GM23338 (cell line): Measurements from ENCODE around the gene GLRA2. TPM values are rescaled to one million over a fixed set of nuclear protein-coding genes. Genes with fewer than 3 reads are reported as not detected.

Source experiments
- ATAC-seq: fragments of 200-7000 bp; cut with Tn5 transposase; 3 replicates; pipeline ENCODE4 v1.9.1; 2020
- DNase-seq: peaks from one replicate; pipeline ENCODE4 v3.0.0-alpha.2; 2015; ENCODE audit warnings: low spot score
- H2AFZ ChIP-seq: fragments of 200-600 bp; sonication (generic); 2 replicates; pipeline ENCODE4 v1.8.0; 2016; ENCODE audit warnings: antibody characterized with exemption, mild to moderate bottlenecking, moderate library complexity
- H3F3A ChIP-seq: fragments of 200-600 bp; sonication (generic); replicated peaks from 2 replicates; pipeline ENCODE4 v1.8.0; 2017; ENCODE audit warnings: antibody characterized with exemption, mixed run types, low read depth
- H3K27ac ChIP-seq: fragments of 200-600 bp; sonication (generic); 2 replicates; pipeline ENCODE4 v1.6.1; 2016; ENCODE audit warnings: low read depth
- H3K27me3 ChIP-seq: fragments of 200-600 bp; sonication (generic); 2 replicates; pipeline ENCODE4 v1.8.0; 2016; ENCODE audit warnings: mild to moderate bottlenecking, mixed run types, moderate library complexity; ENCODE audit not compliant: insufficient read depth
- H3K36me3 ChIP-seq: fragments of 200-600 bp; sonication (generic); 2 replicates; pipeline ENCODE4 v1.8.0; 2016; ENCODE audit warnings: mild to moderate bottlenecking; ENCODE audit not compliant: insufficient read depth
- H3K4me1 ChIP-seq: fragments of 200-600 bp; sonication (generic); 2 replicates; pipeline ENCODE4 v1.8.0; 2016; ENCODE audit warnings: mild to moderate bottlenecking, moderate library complexity; ENCODE audit not compliant: insufficient read depth
- H3K4me2 ChIP-seq: fragments of 200-600 bp; sonication (generic); 2 replicates; pipeline ENCODE4 v1.7.1; 2017; ENCODE audit warnings: mixed run types
- H3K4me3 ChIP-seq: fragments of 200-600 bp; sonication (generic); 2 replicates; pipeline ENCODE4 v1.6.1; 2016; ENCODE audit warnings: mixed run types
- H3K79me2 ChIP-seq: fragments of 200-600 bp; sonication (generic); replicated peaks from 2 replicates; pipeline ENCODE4 v1.8.0; 2017; ENCODE audit warnings: mild to moderate bottlenecking; ENCODE audit not compliant: insufficient read depth
- H3K9me2 ChIP-seq: fragments of 200-600 bp; sonication (generic); 2 replicates; pipeline ENCODE4 v1.8.0; 2017; ENCODE audit not compliant: insufficient read depth
- H4K20me1 ChIP-seq: fragments of 200-600 bp; sonication (generic); replicated peaks from 2 replicates; pipeline ENCODE4 v1.8.0; 2017; ENCODE audit warnings: mild to moderate bottlenecking; ENCODE audit not compliant: insufficient read depth
- H3K27ac Mint-ChIP-seq: 2 replicates; pipeline ENCODE4 v1.8.0; 2020; ENCODE audit warnings: inconsistent platforms, mild to moderate bottlenecking, moderate library complexity, mixed read lengths
- H3K27me3 Mint-ChIP-seq: 3 replicates; pipeline ENCODE4 v1.8.0; 2022; ENCODE audit warnings: low read depth, mild to moderate bottlenecking, moderate library complexity, mixed read lengths, inconsistent platforms; ENCODE audit not compliant: insufficient read depth, poor library complexity
- H3K36me3 Mint-ChIP-seq: 3 replicates; pipeline ENCODE4 v1.8.0; 2021; ENCODE audit warnings: low read depth, mild to moderate bottlenecking, inconsistent platforms, moderate library complexity, mixed read lengths
- H3K4me1 Mint-ChIP-seq: 3 replicates; pipeline ENCODE4 v1.8.0; 2020; ENCODE audit warnings: mild to moderate bottlenecking, inconsistent platforms, mixed read lengths
- H3K4me3 Mint-ChIP-seq: 3 replicates; pipeline ENCODE4 v1.8.0; 2021; ENCODE audit warnings: moderate library complexity, mild to moderate bottlenecking, inconsistent platforms, mixed read lengths
- H3K9me3 Mint-ChIP-seq: 3 replicates; pipeline ENCODE4 v1.8.0; 2020; ENCODE audit warnings: moderate library complexity, mild to moderate bottlenecking, inconsistent platforms, mixed read lengths
- NANOG ChIP-seq: IDR thresholded peaks from 2 replicates; pipeline ENCODE4 v1.6.1; 2016; ENCODE audit warnings: antibody characterized with exemption, borderline replicate concordance
- STAT1 ChIP-seq: IDR thresholded peaks from one replicate; pipeline ENCODE4 v1.6.1; 2016; ENCODE audit warnings: antibody characterized with exemption; ENCODE audit not compliant: unreplicated experiment
- ZNF114 ChIP-seq: fragments of 250-450 bp; sonication (Bioruptor Pico); IDR thresholded peaks from 2 replicates; pipeline ENCODE4 v1.5.0; 2020; ENCODE audit warnings: mild to moderate bottlenecking, moderate library complexity
- polyA plus RNA-seq: library from polyadenylated mRNA; unstranded; fragments of >200 nt; fragmentation: Nextera tagmentation; extraction: Ambion mirVana; gene quantifications from 2 replicates; pipeline ENCODE4 v1.2.1, GENCODE V29; 2016
- total RNA-seq: library from RNA; depleted of rRNA; stranded (reverse); fragments of >200 nt; shearing (Covaris generic); gene quantifications from 2 replicates; pipeline ENCODE4 v1.2.3, GENCODE V29; 2014
- TF ChIP-seq, protein P1 (sequence below): IDR thresholded peaks from one replicate; pipeline ENCODE4 v1.6.1; 2018; ENCODE audit warnings: antibody characterized with exemption; ENCODE audit not compliant: unreplicated experiment
- TF ChIP-seq, protein P2 (sequence below), 2 experiments: fragments of 200-600 bp in 1 of 2; sonication (generic) in 1 of 2; conservative IDR thresholded peaks; 2 replicates each; pipeline versions ENCODE4 v1.5.1 to v1.6.1; 2016 to 2017; ENCODE audit warnings: antibody characterized with exemption in 2 of 2, low read depth in 2 of 2, mild to moderate bottlenecking in 2 of 2, moderate library complexity in 1 of 2
- TF ChIP-seq, protein P3 (sequence below): fragments of 250-450 bp; sonication (Bioruptor Pico); IDR thresholded peaks from 2 replicates; pipeline ENCODE4 v1.5.0; 2020; ENCODE audit warnings: mild to moderate bottlenecking, moderate library complexity
- TF ChIP-seq, protein P4 (sequence below): IDR thresholded peaks from 2 replicates; pipeline ENCODE4 v1.6.1; 2016; ENCODE audit warnings: antibody characterized with exemption

GLRA2 gene
- total and polyA plus RNA-seq, 2 experiments from 2014 or later, result not detected

DNA sequence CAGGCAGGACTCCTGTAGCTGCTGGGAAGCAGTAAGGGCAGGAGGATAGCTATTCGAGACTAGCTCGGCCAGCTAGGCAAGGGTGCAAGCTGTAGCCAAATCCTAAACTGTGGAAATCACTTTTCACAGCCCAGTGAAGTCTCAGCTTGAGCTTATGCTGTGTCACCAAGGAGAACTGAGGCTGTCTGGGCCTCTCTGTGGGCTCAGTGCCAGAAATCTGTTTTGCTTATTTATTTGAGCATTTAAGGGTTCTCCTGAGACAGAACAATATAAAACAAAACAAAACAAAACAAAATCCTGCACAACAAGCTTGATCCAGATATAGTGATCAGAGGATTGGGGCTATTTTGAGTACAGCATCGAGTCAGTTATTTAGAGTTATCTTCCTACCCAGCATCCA, 246.1 kb downstream of the GLRA2 start (continued):
- TF ChIP-seq, protein P1, sequence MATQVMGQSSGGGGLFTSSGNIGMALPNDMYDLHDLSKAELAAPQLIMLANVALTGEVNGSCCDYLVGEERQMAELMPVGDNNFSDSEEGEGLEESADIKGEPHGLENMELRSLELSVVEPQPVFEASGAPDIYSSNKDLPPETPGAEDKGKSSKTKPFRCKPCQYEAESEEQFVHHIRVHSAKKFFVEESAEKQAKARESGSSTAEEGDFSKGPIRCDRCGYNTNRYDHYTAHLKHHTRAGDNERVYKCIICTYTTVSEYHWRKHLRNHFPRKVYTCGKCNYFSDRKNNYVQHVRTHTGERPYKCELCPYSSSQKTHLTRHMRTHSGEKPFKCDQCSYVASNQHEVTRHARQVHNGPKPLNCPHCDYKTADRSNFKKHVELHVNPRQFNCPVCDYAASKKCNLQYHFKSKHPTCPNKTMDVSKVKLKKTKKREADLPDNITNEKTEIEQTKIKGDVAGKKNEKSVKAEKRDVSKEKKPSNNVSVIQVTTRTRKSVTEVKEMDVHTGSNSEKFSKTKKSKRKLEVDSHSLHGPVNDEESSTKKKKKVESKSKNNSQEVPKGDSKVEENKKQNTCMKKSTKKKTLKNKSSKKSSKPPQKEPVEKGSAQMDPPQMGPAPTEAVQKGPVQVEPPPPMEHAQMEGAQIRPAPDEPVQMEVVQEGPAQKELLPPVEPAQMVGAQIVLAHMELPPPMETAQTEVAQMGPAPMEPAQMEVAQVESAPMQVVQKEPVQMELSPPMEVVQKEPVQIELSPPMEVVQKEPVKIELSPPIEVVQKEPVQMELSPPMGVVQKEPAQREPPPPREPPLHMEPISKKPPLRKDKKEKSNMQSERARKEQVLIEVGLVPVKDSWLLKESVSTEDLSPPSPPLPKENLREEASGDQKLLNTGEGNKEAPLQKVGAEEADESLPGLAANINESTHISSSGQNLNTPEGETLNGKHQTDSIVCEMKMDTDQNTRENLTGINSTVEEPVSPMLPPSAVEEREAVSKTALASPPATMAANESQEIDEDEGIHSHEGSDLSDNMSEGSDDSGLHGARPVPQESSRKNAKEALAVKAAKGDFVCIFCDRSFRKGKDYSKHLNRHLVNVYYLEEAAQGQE, result no peak

DNA sequence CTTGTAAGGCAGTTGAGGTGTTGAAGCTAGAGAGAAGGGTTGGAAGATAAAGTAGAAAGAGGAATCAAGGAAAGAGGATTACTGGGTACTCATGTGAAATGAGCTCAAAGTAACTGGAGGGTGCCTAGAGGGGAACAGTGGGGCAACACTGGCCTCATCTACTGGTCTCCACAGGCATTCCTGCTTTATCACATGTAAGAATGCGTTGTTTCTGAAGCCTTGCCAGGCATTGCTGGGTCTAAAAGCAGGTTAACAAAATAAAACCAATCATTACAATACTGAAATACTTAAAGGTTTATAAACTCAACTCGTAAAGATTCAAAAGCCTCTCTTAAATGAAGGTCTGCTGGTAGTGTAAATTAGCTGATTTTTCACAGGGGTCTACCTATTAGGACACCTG, 247.6 kb downstream of the GLRA2 start:
- H3K27ac Mint-ChIP-seq, result no peak overlapping the region
- H3K4me1 ChIP-seq, result no peaks in the 10 kb centered on the region
- no peak overlapping the region for H3K4me3 Mint-ChIP-seq
- no peaks in the 10 kb centered on the region for H3K36me3 ChIP-seq
- no peaks in the 10 kb centered on the region; the same call in 2 of the 3 replicates for H3K9me3 Mint-ChIP-seq
- no peak overlapping the region for H3K27ac ChIP-seq
- no peaks in the 10 kb centered on the region for H3K79me2 ChIP-seq
- DNase-seq, result no peak
- H3K4me3 ChIP-seq, result no peak overlapping the region
- H3K4me2 ChIP-seq, result no peak overlapping the region
- peaks cover 3% of the 10 kb centered on the region; the same call in 1 of the 3 replicates for H3K4me1 Mint-ChIP-seq
- peaks cover 6% of the 10 kb centered on the region for H3K36me3 Mint-ChIP-seq
- no peak overlapping the region for H2AFZ ChIP-seq
- TF ChIP-seq STAT1, result no peak
- TF ChIP-seq, protein P2, sequence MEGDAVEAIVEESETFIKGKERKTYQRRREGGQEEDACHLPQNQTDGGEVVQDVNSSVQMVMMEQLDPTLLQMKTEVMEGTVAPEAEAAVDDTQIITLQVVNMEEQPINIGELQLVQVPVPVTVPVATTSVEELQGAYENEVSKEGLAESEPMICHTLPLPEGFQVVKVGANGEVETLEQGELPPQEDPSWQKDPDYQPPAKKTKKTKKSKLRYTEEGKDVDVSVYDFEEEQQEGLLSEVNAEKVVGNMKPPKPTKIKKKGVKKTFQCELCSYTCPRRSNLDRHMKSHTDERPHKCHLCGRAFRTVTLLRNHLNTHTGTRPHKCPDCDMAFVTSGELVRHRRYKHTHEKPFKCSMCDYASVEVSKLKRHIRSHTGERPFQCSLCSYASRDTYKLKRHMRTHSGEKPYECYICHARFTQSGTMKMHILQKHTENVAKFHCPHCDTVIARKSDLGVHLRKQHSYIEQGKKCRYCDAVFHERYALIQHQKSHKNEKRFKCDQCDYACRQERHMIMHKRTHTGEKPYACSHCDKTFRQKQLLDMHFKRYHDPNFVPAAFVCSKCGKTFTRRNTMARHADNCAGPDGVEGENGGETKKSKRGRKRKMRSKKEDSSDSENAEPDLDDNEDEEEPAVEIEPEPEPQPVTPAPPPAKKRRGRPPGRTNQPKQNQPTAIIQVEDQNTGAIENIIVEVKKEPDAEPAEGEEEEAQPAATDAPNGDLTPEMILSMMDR (conservative IDR thresholded peaks at IDR 0.05; ENCODE audit: low read depth in 2 of 2), result no peak
- no peak for TF ChIP-seq ZNF114
- TF ChIP-seq NANOG, result no peak
- TF ChIP-seq, protein P3, sequence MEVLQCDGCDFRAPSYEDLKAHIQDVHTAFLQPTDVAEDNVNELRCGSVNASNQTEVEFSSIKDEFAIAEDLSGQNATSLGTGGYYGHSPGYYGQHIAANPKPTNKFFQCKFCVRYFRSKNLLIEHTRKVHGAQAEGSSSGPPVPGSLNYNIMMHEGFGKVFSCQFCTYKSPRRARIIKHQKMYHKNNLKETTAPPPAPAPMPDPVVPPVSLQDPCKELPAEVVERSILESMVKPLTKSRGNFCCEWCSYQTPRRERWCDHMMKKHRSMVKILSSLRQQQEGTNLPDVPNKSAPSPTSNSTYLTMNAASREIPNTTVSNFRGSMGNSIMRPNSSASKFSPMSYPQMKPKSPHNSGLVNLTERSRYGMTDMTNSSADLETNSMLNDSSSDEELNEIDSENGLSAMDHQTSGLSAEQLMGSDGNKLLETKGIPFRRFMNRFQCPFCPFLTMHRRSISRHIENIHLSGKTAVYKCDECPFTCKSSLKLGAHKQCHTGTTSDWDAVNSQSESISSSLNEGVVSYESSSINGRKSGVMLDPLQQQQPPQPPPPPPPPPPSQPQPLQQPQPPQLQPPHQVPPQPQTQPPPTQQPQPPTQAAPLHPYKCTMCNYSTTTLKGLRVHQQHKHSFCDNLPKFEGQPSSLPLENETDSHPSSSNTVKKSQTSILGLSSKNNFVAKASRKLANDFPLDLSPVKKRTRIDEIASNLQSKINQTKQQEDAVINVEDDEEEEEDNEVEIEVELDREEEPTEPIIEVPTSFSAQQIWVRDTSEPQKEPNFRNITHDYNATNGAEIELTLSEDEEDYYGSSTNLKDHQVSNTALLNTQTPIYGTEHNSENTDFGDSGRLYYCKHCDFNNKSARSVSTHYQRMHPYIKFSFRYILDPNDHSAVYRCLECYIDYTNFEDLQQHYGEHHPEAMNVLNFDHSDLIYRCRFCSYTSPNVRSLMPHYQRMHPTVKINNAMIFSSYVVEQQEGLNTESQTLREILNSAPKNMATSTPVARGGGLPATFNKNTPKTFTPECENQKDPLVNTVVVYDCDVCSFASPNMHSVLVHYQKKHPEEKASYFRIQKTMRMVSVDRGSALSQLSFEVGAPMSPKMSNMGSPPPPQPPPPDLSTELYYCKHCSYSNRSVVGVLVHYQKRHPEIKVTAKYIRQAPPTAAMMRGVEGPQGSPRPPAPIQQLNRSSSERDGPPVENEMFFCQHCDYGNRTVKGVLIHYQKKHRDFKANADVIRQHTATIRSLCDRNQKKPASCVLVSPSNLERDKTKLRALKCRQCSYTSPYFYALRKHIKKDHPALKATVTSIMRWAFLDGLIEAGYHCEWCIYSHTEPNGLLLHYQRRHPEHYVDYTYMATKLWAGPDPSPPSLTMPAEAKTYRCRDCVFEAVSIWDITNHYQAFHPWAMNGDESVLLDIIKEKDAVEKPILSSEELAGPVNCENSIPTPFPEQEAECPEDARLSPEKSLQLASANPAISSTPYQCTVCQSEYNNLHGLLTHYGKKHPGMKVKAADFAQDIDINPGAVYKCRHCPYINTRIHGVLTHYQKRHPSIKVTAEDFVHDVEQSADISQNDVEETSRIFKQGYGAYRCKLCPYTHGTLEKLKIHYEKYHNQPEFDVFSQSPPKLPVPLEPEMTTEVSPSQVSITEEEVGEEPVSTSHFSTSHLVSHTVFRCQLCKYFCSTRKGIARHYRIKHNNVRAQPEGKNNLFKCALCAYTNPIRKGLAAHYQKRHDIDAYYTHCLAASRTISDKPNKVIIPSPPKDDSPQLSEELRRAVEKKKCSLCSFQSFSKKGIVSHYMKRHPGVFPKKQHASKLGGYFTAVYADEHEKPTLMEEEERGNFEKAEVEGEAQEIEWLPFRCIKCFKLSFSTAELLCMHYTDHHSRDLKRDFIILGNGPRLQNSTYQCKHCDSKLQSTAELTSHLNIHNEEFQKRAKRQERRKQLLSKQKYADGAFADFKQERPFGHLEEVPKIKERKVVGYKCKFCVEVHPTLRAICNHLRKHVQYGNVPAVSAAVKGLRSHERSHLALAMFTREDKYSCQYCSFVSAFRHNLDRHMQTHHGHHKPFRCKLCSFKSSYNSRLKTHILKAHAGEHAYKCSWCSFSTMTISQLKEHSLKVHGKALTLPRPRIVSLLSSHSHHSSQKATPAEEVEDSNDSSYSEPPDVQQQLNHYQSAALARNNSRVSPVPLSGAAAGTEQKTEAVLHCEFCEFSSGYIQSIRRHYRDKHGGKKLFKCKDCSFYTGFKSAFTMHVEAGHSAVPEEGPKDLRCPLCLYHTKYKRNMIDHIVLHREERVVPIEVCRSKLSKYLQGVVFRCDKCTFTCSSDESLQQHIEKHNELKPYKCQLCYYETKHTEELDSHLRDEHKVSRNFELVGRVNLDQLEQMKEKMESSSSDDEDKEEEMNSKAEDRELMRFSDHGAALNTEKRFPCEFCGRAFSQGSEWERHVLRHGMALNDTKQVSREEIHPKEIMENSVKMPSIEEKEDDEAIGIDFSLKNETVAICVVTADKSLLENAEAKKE (CRISPR knock-in tag), result no peak
- TF ChIP-seq, protein P4, sequence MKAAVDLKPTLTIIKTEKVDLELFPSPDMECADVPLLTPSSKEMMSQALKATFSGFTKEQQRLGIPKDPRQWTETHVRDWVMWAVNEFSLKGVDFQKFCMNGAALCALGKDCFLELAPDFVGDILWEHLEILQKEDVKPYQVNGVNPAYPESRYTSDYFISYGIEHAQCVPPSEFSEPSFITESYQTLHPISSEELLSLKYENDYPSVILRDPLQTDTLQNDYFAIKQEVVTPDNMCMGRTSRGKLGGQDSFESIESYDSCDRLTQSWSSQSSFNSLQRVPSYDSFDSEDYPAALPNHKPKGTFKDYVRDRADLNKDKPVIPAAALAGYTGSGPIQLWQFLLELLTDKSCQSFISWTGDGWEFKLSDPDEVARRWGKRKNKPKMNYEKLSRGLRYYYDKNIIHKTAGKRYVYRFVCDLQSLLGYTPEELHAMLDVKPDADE, result no peak
- H3F3A ChIP-seq, result no peaks in the 10 kb centered on the region
- no peak for ATAC-seq
- no peaks in the 10 kb centered on the region for H3K27me3 Mint-ChIP-seq
- no peaks in the 10 kb centered on the region for H3K9me2 ChIP-seq
- H3K27me3 ChIP-seq, result no peaks in the 10 kb centered on the region
- H4K20me1 ChIP-seq, result no peaks in the 10 kb centered on the region
